Measurements from ENCODE around the gene CTLA4. TPM values are rescaled to one million over a fixed set of nuclear protein-coding genes. Genes with fewer than 3 reads are reported as not detected.

The CTLA4 gene
- total and polyA plus RNA-seq, 2 of the 4 experiments (the other 2 are of a cell fraction): not detected

- Histone ChIP-seq H4K91ac (ENCODE audit: insufficient read depth, low read depth, low read length) (no peak overlapping the region), H3K4me3 (ENCODE audit: insufficient read depth, low read depth, low read length) (no peak overlapping the region), H3K56ac (ENCODE audit: extremely low read depth, insufficient read depth, low read length) (no peak overlapping the region), H3K14ac (replicated peaks; ENCODE audit: low read depth, low read length) (no peak overlapping the region), H3K9me1 (ENCODE audit: insufficient read depth, low read length) (no peaks in the 10 kb centered on the region), H2BK15ac (ENCODE audit: low read depth, low read length) (no peak overlapping the region), H3K9me3 (ENCODE audit: control insufficient read depth, insufficient read depth, low read length) (no peaks in the 10 kb centered on the region), H4K8ac (ENCODE audit: low read depth in 2 of 2, low read length in 2 of 2) (no peak overlapping the region), H3K79me1 (ENCODE audit: low read depth in 1 of 2, low read length in 2 of 2) (no peaks in the 10 kb centered on the region), H3K4me2 (ENCODE audit: low read depth, low read length) (no peak overlapping the region), H2BK5ac (ENCODE audit: low read depth, low read length, poor library complexity, severe bottlenecking) (no peak overlapping the region), H2AK9ac (replicated peaks; ENCODE audit: low read depth, low read length, poor library complexity) (no peak overlapping the region), H3K4ac (ENCODE audit: low read depth, low read length) (no peak overlapping the region), H3K27me3 (ENCODE audit: control insufficient read depth, insufficient read depth, low read length) (peaks cover 20% of the 10 kb centered on the region), H4K20me1 (ENCODE audit: insufficient read depth, low read length) (no peaks in the 10 kb centered on the region), H2AFZ (replicated peaks; ENCODE audit: low read length, poor library complexity) (no peak overlapping the region), H2AK5ac (ENCODE audit: low read depth, low read length) (no peak overlapping the region), H3K27ac (ENCODE audit: insufficient read depth, low read length) (no peak overlapping the region), H3K9ac (ENCODE audit: low read depth, low read length) (no peak overlapping the region), H2BK120ac (ENCODE audit: low read depth, low read length) (no peak overlapping the region), H3K4me1 (ENCODE audit: control insufficient read depth, insufficient read depth, low read length) (no peaks in the 10 kb centered on the region), H3K36me3 (ENCODE audit: control insufficient read depth, insufficient read depth, low read length) (no peaks in the 10 kb centered on the region), H2BK20ac (ENCODE audit: low read depth, low read length) (no peak overlapping the region), H3K18ac (ENCODE audit: low read depth, low read length) (no peak overlapping the region), H3K23ac (ENCODE audit: low read depth, low read length) (no peak overlapping the region), H4K5ac (ENCODE audit: low read depth, low read length) (no peak overlapping the region)
- ATAC-seq (ENCODE audit: low read depth) (no peak), DNase-seq (no peak)
- intact Hi-C loops (cut with micrococcal nuclease) (no loop called here), dilution Hi-C loops (cut with HindIII; ENCODE audit: low sequenced_read_pairs, unreplicated experiment) (no loop called here), in situ Hi-C loops (cut with MboI; ENCODE audit: low sequenced_read_pairs) (loop anchor here (25.0 kb wide), 1 partner anchor 1331 kb away; no protein-coding TSS in a partner anchor)
- ChIA-PET CTCF (no interaction called here), POLR2A (ENCODE audit: unreplicated experiment) (no interaction called here)
- no CpG with 5 or more reads among the region's 7 CpGs for WGBS, 2 experiments (ENCODE audit: extremely low coverage in 2 of 2, insufficient read length in 1 of 2)
- BruUV-seq (replicated peaks): no TSS peak
- no peak for TF ChIP-seq CEBPB (IDR thresholded peaks at IDR 0.05; ENCODE audit: low read depth, low read length)
- no peak for TF ChIP-seq SMC3 (IDR thresholded peaks at IDR 0.05; ENCODE audit: low read depth, low read length)
- no peak for TF ChIP-seq RAD21 (IDR thresholded peaks at IDR 0.05; ENCODE audit: low read length)
- no peak for TF ChIP-seq RFX5 (IDR thresholded peaks at IDR 0.05; ENCODE audit: low read depth, low read length)
- TF ChIP-seq RCOR1 (IDR thresholded peaks at IDR 0.05; ENCODE audit: insufficient replicate concordance, low read length): no peak
- TF ChIP-seq NFE2L2 (IDR thresholded peaks at IDR 0.05; ENCODE audit: low read depth, low read length): no peak
- TF ChIP-seq MAFK (IDR thresholded peaks at IDR 0.05; ENCODE audit: low read depth, low read length): no peak
- TF ChIP-seq FOS (IDR thresholded peaks at IDR 0.05; ENCODE audit: low read depth, low read length): no peak
- TF ChIP-seq ELK1 (IDR thresholded peaks at IDR 0.05; ENCODE audit: borderline replicate concordance, low read depth, low read length): no peak
- TF ChIP-seq CTCF (conservative IDR thresholded peaks at IDR 0.05; ENCODE audit: low read depth, low read length): no peak
- TF ChIP-seq POLR2A (IDR thresholded peaks at IDR 0.05; ENCODE audit: low read depth, low read length): no peak
- TF ChIP-seq BHLHE40 (IDR thresholded peaks at IDR 0.05; ENCODE audit: low read depth, low read length): no peak
- TF ChIP-seq MAZ (IDR thresholded peaks at IDR 0.05; ENCODE audit: borderline replicate concordance, low read depth, low read length): no peak
- TF ChIP-seq CHD1 (IDR thresholded peaks at IDR 0.05; ENCODE audit: low read depth, low read length): no peak
- no peak for TF ChIP-seq MXI1 (IDR thresholded peaks at IDR 0.05; ENCODE audit: borderline replicate concordance, low read depth, low read length)
- TF ChIP-seq USF2 (IDR thresholded peaks at IDR 0.05; ENCODE audit: low read depth, low read length): no peak
Measured at GRCh38 chr2:203918264-203918663, 50.7 kb downstream of the CTLA4 start.
